BJ (cell line): ENCODE results near the gene ARL5C. TPM values are rescaled to one million over a fixed set of nuclear protein-coding genes. Genes with fewer than 3 reads are reported as not detected.

Source experiments
- CTCF ChIA-PET: fragments of 350-600 bp; formaldehyde crosslinking; extraction: SDS; loops from one replicate; lab custom pipeline; 2021; ENCODE audit warnings: antibody characterized with exemption, inconsistent platforms; lab: Yijun Ruan, JAX
- POLR2A ChIA-PET: fragments of 300-600 bp; sonication (Branson Sonifier 250); formaldehyde crosslinking; extraction: SDS; loops from one replicate; lab custom pipeline; 2021; ENCODE audit warnings: antibody characterized with exemption; lab: Charles Lee
- DNase-seq: peaks from one replicate; pipeline ENCODE4 v3.0.0-alpha.2; 2011; ENCODE audit warnings: low read depth
- H3K27me3 ChIP-seq: 2 replicates; pipeline ENCODE4 v1.6.0; 2011; ENCODE audit warnings: low read length; ENCODE audit not compliant: control insufficient read depth, insufficient read depth
- H3K36me3 ChIP-seq: 2 replicates; pipeline ENCODE4 v1.5.1; 2011; ENCODE audit warnings: low read length; ENCODE audit not compliant: control insufficient read depth, insufficient read depth
- H3K4me3 ChIP-seq: 2 replicates; pipeline ENCODE4 v1.5.1; 2011; ENCODE audit warnings: low read depth, mild to moderate bottlenecking, control low read depth, low read length
- CTCF ChIP-seq: IDR thresholded peaks from 2 replicates; pipeline ENCODE4 v1.5.1; 2011; ENCODE audit warnings: low read depth, mild to moderate bottlenecking, control low read depth, inconsistent platforms, low read length, moderate library complexity; ENCODE audit not compliant: insufficient read depth
- polyA plus RNA-seq: library from polyadenylated mRNA; depleted of rRNA; stranded (reverse); fragments of >200 nt; gene quantifications from 2 replicates; pipeline ENCODE4 v1.2.3, GENCODE V29; 2011

ARL5C gene
- polyA plus RNA-seq, 1 experiment: not detected

GRCh38 chr17:39178536-39178935, 12.6 kb upstream of the ARL5C start:
- Histone ChIP-seq H3K36me3 (peaks cover 23% of the 10 kb centered on the region), H3K27me3 (no peaks in the 10 kb centered on the region), H3K4me3 (no peak overlapping the region)
- ChIA-PET CTCF (interaction anchor here (0.6 to 1.7 kb wide), 3 partner anchors 11 to 59 kb away, joined by 3 to 8 read pairs (median 4); no protein-coding TSS in a partner anchor), POLR2A (no interaction called here)
- DNase-seq: no peak
- TF ChIP-seq CTCF: no peak

GRCh38 chr17:39177256-39177655, 11.3 kb upstream of the ARL5C start:
- DNase-seq: no peak
- Histone ChIP-seq H3K4me3 (no peak overlapping the region), H3K27me3 (no peaks in the 10 kb centered on the region), H3K36me3 (peaks cover 16% of the 10 kb centered on the region)
- ChIA-PET CTCF (interaction anchor here (1.1 to 1.7 kb wide), 3 partner anchors 9 to 178 kb away, joined by 3 to 4 read pairs (median 4); no protein-coding TSS in a partner anchor), POLR2A (no interaction called here)
- no peak for TF ChIP-seq CTCF

- no peak for TF ChIP-seq CTCF
- H3K4me3 ChIP-seq: no peak overlapping the region
- POLR2A ChIA-PET: no interaction called here
- DNase-seq: no peak
- no peaks in the 10 kb centered on the region for H3K27me3 ChIP-seq
- CTCF ChIA-PET: interaction anchor here (0.6 to 3.9 kb wide), 19 partner anchors 8 to 194 kb away, joined by 3 to 73 read pairs (median 7); partner anchors contain the start of genes ARL5C and CACNB1
- H3K36me3 ChIP-seq: peaks cover 16% of the 10 kb centered on the region
Measured at GRCh38 chr17:39175695-39176093, 9.7 kb upstream of the ARL5C start.

- DNase-seq: no peak
- CTCF ChIA-PET: interaction anchor here (0.6 to 3.9 kb wide), 29 partner anchors 9 to 305 kb away, joined by 3 to 73 read pairs (median 5); partner anchors contain the start of genes ARL5C, CACNB1, LASP1 and PLXDC1
- Histone ChIP-seq H3K27me3 (no peaks in the 10 kb centered on the region), H3K36me3 (peaks cover 16% of the 10 kb centered on the region), H3K4me3 (no peak overlapping the region)
- POLR2A ChIA-PET: no interaction called here
- peak; percentile 87 for TF ChIP-seq CTCF
Measured at GRCh38 chr17:39174920-39175694, 9.1 kb upstream of the ARL5C start.

- H3K4me3 ChIP-seq: no peak overlapping the region
- POLR2A ChIA-PET: no interaction called here
- no peak for TF ChIP-seq CTCF
- H3K27me3 ChIP-seq: no peaks in the 10 kb centered on the region
- CTCF ChIA-PET: interaction anchor here (0.7 to 3.9 kb wide), 16 partner anchors 8 to 484 kb away, joined by 3 to 73 read pairs (median 10); partner anchors contain the start of genes ARL5C and PLXDC1
- H3K36me3 ChIP-seq: peaks cover 16% of the 10 kb centered on the region
- DNase-seq: no peak
Measured at GRCh38 chr17:39173526-39174274, 7.7 kb upstream of the ARL5C start.
